Stimulated activated CD8-positive, alpha-beta memory T cell treated with anti-CD3 and anti-CD28 coated beads, Interleukin-7, amount 100 ng/mL, for 4 hours (primary cell): Measurements from ENCODE around the gene RSPRY1.

Experiments used
- DNase-seq, 2 donors: peaks; one replicate each; pipeline ENCODE4 v3.0.0-alpha.2; 2020; ENCODE audit warnings: low read depth in 2 of 2

The RSPRY1 gene

DNA sequence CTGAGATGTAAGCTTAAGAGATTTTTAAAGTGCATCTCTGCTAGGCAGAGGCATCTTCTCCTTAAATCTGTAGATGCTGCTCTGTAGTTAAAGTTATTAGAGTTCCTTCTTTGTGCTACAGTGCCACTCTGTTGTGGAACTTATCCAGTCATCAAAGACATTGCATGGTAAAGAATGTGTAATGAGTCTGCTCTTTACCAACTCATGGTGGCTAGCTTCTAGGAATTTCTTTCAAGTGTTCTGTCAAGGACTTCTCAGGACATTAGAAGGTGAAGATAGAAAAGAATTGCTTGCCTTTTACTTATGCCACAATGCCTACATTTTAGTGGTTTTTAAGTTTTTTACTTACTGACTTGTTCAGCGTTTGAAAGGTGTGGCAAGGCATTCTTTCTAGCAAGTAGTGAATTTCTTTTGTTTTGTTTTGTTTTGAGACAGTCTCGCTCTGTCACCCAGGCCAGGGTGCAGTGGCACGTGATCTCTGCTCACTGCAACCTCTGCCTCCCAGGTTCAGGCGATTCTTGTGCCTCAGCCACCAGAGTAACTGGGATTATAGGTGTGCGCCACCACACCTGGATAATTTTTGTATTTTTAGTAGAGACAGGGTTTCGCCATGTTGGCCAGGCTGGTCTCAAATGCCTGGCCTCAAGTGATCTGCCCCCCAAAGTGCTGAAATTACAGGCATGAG, 38.7 kb downstream of the RSPRY1 start:
- no peak for DNase-seq

DNA sequence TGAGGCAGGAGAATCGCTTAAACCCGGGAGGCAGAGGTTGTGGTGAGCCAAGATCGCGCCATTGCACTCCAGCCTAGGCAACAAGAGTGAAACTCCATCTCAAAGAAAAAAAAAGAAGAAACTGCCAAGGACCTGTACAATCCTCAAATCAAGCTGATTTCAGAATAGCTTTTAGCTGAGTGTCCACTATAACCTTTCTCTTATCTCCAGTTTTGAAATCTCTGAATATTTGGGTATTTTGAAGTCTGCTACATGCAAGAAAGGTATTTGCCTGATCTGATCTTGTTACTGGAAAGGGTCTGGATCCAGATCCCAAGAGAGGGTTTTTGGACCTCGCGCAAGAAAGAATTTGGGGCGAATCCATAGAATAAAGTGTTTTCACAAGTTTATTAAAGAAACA, 39.8 kb downstream of the RSPRY1 start:
- DNase-seq: no peak

DNA sequence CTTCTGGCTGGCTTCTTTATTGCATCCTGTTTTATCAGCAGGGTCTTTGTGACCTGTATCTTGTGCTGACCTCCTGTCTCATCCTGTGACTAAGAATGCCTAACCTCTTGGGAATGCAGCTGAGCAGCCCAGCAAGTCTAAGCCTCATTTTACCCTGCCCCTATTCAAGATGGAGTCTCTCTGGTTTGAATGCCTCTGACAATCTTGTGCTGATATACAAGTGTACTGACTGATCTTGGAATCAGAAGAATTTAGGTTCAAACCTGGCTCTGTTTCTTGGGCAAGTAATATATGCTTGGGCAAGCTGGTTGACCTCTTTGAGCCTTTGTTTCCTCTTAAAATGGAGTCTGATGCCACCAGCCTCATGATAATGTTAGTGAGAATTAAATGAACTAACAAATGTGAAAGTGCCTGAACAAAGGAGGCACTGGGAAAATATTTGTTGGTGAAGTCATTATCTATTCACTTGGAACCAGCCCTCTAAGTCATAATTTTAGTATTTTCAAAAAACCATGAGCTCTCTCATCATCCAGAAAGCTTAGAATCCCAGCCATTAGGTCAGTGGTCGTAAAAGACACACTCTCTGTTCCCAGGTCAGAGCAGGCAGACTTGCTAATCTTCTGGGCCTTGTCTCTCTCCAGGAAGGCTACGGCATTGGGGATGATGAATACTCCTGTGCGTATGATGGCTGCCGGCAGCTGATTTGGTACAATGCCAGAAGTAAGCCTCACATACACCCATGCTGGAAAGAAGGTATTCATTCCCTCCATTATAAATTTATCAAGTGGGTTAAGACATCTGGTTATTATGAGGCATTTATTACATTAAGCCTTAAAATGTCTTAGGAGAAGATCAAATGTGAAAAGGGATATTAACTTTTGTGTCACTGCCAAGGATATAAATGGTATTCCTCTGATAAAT, 40.8 kb downstream of the RSPRY1 start:
- DNase-seq: no peak

DNA sequence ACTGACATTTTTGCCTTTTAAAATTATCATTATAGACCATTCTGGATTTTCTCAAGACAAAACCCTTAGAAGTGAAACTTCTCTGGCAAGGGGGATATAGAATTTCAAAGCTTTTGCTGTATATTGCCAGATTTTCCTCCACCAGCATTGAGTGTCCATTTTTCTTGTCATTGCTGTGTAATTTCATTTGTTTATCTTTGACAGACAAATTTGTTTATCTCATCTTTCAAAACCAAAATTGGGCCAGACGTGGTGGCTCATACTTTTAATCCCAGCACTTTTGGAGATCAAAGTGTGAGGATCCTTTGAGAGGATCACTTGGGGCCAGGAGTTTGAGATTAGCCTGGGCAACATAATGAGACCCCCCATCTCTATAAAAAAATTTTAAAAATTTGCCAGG, 43.0 kb downstream of the RSPRY1 start:
- no peak for DNase-seq

DNA sequence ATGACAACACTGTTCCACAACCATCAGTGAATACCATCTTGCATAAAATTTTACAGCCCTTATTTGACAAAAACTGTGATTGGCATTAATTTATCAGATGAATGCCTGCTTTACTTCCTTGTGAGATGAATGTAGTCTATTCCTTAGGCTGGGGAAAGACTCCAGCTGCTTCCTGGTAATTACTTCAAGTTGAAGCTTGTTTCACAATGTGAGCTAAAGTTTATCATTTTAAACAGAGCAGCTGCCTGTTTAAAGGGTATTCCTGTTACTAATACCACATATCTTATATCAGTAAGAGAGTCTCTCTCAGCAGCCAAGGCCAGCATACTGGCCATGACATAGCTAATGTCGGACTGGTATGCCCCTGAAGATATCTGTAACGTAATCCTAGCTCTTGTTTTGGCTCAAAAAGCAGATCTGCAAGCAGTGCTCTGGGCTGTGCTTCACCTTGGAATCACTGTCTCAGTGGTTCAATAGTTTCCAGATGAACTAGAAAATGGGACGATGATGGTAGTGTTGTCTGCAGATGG, 45.8 kb downstream of the RSPRY1 start:
- no peak for DNase-seq

DNA sequence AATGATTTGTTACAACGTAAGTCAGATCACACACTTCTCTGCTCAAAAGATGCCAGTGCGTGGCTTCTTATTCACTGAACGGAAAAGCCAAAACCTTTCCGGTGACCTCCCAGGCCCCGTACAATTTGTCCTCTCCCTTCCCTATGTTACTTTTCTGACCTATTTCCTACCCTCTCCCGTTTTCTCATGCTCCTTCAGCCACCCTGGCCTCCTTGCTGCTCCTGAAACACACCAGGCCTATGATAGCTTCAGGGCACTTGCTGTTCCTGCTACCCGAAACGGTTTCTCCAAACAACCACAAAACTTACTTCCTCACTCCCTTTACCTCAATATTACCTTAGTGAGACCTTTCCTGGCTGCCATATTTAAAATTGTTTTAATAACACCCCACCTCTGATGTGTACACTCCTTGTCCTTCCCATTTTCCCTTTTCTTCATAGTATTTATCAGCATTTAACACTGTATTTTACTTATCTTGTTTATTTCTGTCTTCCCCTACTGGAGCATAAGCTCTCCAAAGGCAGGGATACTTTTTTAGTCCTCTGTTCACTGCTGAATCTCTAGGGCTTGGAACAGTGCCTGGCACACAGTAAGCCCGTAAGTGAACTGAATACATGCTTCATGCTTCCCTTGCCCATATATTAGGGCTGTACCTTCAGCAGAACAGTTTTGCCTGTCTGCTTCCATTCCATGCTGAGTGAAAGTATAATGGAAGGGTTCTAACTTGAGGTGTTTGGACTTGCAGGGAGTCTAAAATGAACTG, 48.0 kb downstream of the RSPRY1 start:
- no peak for DNase-seq

DNA sequence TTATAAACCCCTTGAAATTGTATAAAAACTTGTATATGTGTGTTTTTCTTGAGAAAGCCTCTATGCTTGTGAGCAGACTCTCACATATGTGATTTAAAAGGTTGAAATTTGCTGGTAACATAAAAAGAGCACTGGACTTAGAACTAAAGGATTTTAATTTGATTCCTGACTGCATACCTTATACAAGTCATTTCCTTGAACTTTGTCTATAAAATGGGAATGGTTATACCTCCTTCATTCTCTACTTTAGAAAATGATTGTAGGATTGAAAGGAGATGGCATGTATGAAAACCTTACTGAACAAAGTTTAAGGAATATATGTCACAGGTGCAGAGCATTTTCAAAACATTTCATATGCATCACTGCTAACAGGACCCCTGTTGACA, 48.6 kb downstream of the RSPRY1 start:
- DNase-seq: no peak

DNA sequence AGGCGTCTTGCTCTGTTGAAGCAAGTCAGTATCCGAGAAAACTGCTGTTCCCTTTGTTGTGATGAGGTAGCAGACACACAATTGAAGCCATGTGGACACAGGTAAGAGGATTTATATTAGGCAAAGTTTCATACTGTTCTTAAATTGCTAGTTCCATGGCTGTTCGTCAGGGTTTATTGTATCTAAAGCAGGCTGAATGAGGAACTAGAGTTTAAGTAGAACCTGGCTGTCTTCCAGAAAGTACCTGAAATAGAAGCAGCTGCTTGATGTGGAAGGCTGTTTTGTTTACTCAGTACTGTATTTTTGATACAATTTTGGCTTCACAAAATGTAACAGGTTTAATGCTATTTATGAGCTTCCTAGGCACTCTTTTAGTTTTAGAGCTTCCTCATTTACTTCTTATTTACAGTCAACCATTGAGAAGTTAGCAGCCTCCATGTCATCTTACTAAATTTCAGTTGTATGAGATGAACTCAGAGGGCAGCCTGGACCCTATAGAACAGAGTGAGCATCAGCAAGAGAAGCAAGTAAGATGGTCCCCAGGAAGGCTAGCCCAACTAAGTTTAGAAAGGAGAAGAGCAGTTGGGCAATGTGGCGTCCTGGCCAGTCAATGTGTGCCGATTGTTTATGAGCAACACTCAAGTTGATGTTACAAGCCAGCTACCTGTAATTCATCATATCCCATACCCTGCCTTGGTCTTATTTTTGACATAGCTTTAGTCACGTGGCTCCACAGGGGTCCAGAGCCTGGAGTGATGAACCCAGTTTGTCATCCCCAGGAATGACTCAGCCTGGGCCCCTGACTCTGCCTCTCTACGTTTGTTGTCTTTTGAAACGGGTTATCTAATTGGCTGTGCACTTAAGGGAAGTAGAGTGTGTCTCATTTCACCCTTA, 49.2 kb downstream of the RSPRY1 start:
- DNase-seq: no peak

DNA sequence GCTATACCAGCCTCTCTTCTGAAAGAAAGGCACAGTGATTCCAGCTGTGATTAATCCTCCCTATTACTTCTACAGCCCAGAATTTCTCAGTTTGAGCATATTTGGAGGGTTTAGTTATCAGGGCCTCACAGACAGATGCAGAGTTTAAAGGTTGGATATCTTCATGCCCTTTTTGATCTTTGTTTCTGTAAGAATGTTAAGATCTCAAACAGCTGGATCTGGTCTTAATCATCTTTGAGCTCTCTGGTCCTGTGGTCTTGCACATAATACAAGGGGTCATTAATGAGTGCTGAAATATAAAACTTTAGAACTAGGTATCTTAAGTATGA, 49.9 kb downstream of the RSPRY1 start:
- DNase-seq: no peak

DNA sequence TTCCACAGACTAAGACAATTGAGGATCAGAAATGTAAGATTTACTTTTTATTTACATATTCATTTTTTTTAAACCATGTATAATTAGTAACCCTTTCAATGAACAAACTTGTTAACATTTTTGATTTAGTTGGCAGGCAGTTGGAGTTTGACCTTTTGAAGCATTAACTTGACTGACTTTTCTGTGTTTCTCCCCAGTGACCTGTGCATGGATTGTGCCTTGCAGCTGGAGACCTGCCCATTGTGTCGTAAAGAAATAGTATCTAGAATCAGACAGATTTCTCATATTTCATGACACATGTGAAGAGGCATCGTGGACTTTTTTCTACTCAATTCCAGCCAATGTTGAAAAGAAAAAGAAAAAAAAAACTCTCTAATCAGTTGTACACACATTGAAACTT, 52.6 kb downstream of the RSPRY1 start:
- DNase-seq: no peak

DNA sequence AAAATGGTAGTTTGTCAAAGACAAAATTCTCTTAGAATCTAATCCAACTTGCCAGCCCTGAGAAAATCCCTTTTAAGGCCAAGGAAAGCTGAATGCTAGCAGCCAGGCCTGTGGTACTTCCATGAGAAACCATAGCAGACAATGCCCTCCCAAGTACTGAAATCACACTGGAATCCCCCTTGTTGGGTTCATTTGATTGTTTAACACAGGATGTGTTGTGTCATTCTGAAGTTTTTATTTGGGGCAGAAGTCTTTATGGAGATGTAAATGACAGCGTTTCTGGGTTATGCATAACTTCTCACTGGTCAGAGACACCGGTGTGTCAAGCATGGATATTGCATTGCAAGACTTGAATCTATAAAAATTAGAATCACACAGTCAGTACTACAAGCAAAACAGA, 53.0 kb downstream of the RSPRY1 start:
- DNase-seq: no peak

DNA sequence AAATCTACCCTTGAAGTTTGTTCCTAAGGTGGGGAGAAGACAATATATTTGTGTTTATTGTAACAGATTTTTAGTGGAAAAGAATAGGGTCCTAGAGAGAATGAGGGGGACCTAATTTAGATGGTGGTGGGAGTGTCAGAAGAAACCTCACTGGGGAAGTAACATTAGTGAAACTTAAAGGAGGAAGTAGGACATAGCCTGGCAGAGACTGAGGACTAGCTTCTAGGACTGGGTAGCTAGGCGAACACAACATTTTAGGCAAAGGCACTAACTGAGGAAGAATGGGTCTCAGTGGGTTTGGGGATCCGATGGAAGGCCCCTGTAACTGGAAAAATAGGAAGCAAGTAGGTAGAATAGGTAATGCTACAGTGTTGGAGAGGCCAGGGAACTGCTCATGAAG, 54.7 kb downstream of the RSPRY1 start:
- no peak for DNase-seq

DNA sequence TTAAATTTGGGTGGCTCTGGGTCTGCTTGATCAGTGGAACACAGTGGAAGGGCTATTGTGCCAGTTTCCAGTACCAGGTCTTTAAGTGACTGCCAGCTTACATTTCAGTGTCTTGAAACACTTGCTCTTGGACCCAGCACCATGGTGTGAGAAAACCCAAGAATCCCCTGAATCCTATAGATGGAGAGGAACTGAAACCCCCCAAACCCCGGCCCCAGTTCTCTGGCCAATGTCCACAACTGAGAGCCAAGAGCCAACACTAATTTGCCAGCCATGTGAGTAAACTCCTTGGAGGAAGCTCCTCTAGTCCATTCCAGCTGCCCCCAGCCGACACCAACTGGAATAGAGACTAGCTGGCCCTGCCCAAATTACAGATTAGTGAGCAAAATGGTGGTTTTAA, 56.5 kb downstream of the RSPRY1 start:
- DNase-seq: no peak

DNA sequence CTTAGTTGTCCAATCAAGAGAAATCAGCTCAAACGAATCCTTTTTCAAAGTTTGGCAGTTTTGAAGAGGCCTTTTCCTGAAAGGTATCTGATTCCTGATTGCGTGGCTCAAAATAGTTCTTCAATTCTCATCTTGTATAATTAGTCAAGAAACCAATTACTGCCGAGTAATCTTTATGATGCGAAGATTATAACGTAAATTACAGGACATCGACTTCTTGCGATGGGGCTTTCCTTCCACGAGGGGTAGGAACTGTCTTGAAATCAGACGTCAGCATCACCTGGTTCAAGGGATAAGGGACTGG, 58.3 kb downstream of the RSPRY1 start:
- DNase-seq: no peak

DNA sequence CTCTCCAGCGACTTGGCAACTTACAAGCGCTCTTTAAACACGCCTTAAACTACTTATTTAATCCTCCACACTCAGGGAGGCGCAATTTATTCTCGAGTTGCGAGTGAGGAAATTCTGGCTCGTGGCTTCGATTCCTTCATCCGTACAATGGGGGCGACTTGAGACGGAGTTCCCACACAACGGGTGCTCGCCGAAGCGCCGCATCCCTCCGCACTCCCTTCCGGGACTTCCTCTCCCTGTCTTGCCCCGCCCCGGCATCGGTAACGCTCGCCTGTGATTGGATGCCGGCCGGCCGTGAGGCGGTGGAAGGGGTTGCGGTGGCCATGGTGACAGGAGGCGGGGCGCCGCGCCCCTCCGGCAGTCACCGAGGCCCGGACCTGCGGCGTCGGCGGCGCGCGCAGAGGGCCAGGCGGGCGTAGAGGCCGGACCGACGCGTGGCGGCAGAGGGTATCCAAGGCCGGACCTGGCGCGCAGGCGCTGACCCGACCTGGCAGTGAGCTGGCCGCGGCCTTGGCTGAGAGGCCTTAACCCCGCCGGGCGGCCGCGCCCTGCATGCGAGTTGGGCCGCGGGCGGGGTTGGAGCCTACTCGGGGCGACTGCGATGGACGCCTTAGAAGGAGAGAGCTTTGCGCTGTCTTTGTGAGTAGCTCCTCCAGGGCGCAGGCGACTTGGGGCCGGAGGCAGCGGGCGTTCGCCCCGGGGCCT, 58.8 kb downstream of the RSPRY1 start, which contains the start of gene ARL2BP:
TSS of gene ARL2BP (plus strand) at position 493 of the 705 bp plus-strand sequence. CDS start at position 602, 109 bp downstream.
- peak; percentile 94 to 96 for DNase-seq

DNA sequence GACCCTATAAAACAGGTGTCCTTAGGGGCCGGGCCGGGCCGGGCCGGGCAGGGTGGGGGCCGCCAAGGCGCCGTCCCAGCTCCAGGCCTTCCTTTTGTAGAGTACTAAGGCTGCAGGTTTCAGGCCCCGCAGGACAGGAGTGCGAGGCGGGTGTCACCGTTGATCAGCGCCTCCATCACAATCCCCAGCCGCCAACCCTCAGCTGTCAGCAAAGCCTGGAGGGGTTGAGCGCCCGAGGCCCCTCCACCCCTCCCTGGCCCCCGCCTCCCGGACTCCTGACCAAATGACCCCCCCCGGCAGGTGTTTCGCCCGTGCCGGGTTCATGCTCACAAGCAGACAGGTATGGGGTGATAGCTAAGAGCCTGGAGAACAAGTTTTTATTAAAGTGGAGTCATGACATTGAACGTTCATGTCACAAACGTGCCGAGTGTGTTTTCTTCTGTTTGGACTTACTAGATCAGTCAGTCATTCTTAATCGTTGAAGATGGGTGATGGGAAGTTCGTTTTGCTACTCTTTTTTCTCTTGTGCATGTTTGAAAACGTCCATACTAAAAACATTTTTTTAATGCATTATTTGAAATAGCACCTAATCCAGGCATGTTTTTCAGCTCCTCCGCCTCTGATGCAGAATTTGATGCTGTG, 59.5 kb downstream of the RSPRY1 start:
- DNase-seq: no peak

DNA sequence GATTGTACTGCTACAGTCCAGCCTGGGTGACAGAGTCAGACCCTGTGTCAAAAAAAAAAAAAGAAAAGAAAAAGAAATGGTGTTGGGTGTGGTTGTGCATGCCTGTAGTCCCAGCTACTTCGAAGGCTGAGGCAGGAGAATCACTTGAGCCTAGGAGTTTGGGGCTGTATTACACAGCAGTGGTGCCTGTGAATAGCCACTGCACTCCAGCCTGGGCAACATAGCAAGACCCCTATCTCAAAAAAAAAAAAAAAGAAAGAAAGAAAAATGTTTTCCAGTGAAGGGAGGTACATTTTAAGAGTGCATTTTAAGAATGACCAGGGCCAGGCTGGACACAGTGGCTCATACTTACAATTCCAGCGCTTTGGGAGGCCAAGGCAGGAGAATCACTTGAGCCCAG, 65.2 kb downstream of the RSPRY1 start:
- DNase-seq: no peak

DNA sequence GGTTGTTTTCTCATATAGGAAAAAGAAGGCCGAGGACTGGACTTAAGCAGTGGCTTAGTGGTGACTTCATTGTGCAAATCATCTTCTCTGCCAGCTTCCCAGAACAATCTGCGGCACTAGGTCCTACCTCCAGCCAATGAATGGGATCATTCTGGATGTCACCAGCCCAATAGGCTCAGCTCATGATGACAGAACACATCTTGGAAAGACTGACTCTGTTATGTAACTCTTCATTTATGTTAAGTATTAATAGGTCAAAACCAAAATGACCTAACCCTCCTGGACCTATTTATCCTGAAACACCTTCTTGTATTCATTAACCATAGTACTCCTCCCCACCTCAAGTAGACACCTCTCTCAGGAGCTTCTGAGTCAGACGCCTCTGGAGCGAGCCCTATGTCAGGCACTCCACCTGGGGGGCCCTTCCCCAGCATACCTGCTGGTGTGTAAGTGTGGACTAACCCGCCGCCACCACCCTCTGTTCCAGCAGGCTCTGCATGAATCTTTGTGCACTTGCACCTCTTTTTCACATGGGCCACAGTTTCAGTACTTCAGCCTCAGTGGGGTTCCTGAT, 66.1 kb downstream of the RSPRY1 start:
- DNase-seq: no peak

DNA sequence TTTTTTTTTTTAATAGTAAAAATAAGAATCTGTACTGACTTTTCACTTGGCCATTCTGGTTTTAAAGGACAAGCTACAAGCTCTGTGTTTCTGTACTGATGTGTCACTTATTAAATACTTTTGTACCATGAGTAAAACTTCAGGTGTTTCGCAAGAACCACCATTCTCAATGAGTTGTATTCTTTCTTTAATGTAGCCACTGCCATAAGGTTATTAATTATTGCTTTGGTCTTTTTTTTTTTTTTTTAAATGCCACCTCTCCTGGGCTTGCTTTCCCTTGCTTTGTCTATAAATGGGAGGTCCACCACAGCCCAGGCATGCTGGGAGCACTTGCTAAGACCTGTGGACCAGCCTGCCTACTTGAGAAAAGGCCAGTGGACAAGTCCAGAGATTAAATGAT, 67.3 kb downstream of the RSPRY1 start:
- DNase-seq: no peak
